Retina (tissue), 1 donor: ENCODE data around the gene ITGB3BP.

Experiments used
- DNase-seq: peaks from one replicate; pipeline ENCODE4 v3.0.0-alpha.2; 2016

The ITGB3BP gene

DNA sequence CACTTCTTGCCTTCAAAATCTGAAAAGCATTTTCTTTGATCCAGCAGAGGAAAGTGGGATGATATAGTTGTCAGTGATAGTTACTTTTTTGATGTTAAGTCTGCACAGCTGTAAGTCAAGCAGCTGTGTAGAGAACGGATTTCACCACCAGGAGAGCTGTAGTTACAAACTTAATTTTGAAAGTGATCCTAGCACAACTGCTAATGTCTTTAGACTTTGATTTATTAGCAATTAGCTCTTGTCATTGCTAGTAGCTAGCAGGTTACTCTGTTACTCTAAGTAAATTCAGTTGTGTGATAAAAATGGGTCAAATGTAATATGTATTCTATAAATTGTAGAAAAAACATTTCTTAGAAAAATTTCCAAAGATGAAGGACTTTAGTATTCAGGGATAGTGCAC lies 109.6 kb downstream of the ITGB3BP start:
- DNase-seq, result no peak

DNA sequence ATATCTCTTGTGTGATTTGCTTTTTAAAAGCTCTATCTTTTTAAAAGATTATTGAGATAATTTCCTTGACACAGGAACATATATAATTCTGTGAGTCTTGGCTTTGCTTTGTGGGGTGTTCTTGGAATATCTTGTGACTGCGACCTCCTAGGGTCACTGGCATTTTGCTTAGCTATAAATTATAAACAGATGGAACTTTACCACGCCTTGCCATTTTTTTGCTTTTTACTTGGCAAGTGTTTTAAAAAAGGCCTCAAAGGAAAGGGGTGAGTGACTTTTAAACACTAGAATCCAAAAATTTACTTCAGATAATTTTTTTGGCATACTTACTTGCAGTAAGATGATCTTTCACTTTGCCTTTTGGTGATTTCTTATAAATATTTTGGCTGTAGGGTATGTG lies 112.0 kb downstream of the ITGB3BP start:
- no peak for DNase-seq

DNA sequence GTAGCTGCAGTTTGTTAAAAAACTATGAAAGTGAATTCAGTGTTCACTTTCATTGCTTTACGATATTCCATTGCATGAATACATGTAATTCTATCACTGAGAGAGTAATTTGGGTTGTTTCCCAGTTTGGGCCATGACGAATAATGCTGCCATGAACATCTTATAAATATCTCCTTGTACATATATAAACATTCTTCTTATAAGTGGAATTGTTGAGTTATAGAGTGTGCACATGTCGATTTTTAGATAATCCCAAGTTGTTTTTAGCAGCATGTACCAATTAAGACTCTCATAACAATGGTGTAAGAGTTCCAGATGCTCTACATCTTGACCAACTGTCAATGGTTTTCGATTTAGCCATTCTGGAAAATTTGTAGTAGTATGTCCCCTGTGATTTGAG lies 114.7 kb downstream of the ITGB3BP start:
- DNase-seq, result no peak

DNA sequence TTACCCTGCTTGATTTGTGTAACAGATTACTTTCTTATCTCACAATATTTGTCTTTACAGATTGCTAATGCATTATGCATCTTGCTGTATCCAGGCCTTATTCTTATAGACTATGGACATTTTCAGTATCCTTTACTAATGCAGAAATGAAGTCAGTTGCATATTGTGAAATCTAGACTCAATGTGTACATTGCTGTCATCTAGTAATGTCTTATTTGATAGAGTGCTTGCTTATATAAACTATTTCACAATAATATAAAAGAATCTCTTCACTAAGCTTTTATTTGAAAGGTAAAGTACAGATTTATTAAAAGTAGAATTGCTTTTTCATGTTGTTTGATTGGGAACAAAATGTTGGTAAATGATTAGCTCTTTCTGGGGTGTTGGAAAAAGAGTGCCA lies 116.0 kb downstream of the ITGB3BP start:
- no peak for DNase-seq

DNA sequence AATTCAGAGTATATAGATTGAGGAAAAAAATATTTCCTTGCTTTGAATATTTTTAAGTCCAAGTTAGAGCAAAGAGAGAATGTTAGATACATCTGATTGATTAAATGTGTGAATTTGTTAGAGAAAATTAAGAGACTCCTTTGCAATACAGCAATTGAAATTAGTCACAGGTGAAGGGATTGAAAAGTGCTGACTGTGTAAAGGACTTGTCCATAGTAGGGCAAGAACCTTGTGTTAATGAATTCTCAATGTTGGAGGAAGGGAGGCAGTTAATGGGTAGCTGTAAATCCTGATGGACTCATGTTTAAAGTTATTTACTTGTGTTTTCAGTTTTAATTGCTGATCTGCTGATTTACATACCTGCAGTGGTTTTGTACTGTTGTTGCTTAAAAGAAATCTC lies 117.0 kb downstream of the ITGB3BP start:
- DNase-seq, result no peak

DNA sequence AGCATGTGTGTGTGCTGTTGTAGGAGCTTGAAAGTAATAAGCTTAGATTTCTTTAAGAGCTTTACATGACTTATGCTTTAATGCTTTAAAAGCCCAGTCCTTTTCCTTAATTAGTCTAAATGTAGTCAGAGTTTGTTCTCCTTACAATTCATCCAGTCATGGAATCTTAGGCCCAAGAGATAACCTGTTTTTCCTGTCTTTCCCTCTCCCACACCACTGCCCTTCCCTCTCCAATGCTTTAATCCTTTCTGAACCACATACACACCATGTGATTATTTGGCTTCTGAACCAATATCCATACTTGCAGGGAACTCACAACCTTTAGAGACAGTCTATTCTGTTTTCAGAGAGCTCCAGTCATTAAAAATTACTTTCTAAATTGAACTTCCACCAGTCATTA lies 118.0 kb downstream of the ITGB3BP start:
- no peak for DNase-seq

DNA sequence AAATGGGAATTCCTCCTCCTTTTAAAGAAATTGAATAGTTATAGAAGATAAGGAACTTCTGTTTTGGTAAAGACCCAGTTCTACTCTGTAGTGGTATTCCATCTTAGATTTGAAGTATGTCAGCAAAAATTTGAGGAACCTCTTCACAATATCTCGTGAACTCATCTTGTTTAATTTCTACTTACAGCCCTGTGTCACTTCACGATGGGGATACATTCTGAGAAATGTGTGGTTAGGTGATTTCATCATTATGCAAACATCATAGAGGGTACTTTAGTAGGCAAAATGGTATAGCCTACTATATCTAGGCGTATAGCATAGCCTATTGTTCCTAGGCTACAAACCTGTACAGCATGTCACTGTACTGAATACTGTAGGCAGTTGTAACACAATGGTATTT lies 119.6 kb downstream of the ITGB3BP start:
- DNase-seq, result no peak

DNA sequence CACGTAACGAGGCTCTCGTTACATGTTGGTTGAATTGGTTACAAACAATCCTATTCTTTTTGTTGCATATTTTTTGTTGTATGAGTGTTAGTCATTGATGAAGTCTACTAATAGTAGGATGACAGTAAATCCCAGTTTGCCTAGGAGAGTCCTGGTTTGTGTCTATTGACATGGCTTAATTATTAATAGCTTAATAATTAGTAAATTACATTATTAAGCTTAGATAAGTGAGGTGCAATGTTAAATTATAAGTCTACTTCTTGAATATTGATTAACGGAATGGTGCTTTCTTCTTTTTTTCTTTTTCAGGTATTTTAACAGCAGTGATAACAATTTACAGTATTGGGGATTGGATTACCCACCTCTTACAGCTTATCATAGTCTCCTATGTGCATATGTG lies 121.1 kb downstream of the ITGB3BP start:
- DNase-seq, result no peak
